ENCODE results near the gene RPUSD1. TPM values are rescaled to one million over a fixed set of nuclear protein-coding genes. Genes with fewer than 3 reads are reported as not detected.
A peak's percentile ranks its signal among the peaks of the same experiment; 100 is the strongest.
"Not testable (repeated sequence)": the region's sequence is repeated elsewhere in the genome, so short reads cannot be mapped to it uniquely, and the experiment has no call there.

Gene RPUSD1
- 10 to 100 TPM in 1 of 2 donors, 1 to 10 TPM in 1; 8.8 to 11.4 TPM for total RNA-seq
- long read RNA-seq, donor 1, transcript RPUSD1-201 (6 exons, 2,050 nt) = major isoform, 5 of 12 reads
- long read RNA-seq, donor 1, partial matches to known transcripts = 1 of 12 reads
- long read RNA-seq, donor 1, other reads (novel, unspliced or antisense) = 6 of 12 reads
- long read RNA-seq, donor 2, transcript RPUSD1-208 (5 exons, 1,835 nt) = minor isoform, 24 of 98 reads
- long read RNA-seq, donor 2, transcript RPUSD1-205 (6 exons, 940 nt) = minor isoform, 5 of 98 reads
- long read RNA-seq, donor 2, transcript RPUSD1-201 (6 exons, 2,050 nt) = major isoform, 45 of 98 reads
- long read RNA-seq, donor 2, partial matches to known transcripts = 7 of 98 reads
- long read RNA-seq, donor 2, other reads (novel, unspliced or antisense) = 10 of 98 reads

GRCh38 chr16:787978-788398 is at the start of gene RPUSD1:
Gene RPUSD1 (minus strand): TSS chr16:788381. CDS start chr16:787737, 644 bp downstream.
- no peak for DNase-seq (ENCODE audit: low spot score)
- intact Hi-C loops (cut with DNase I) = loop anchor here (5.0 kb wide), 1 partner anchor 76 kb away; no protein-coding TSS in a partner anchor

- intact Hi-C loops (cut with DNase I); DNase-seq (ENCODE audit: low spot score): not testable (repeated sequence)
These were observed 48.6 kb upstream of the RPUSD1 start for GRCh38 chr16:836822-837221.

- intact Hi-C loops (cut with DNase I) = no loop called here
- no peak for DNase-seq (ENCODE audit: low spot score)
These were observed 48.0 kb upstream of the RPUSD1 start for GRCh38 chr16:836221-836620.

- DNase-seq (ENCODE audit: low spot score) = no peak
- intact Hi-C loops (cut with DNase I) = no loop called here
These were observed 47.2 kb upstream of the RPUSD1 start for GRCh38 chr16:835373-835772.

- no peak for DNase-seq (ENCODE audit: low spot score)
- intact Hi-C loops (cut with DNase I) = no loop called here
These were observed 45.2 kb upstream of the RPUSD1 start for GRCh38 chr16:833411-833810.

GRCh38 chr16:832652-833336 is 44.6 kb upstream of the RPUSD1 start:
- DNase-seq (ENCODE audit: low spot score) = peak; percentile 78
- intact Hi-C loops (cut with DNase I) = no loop called here

GRCh38 chr16:831571-832413 is 43.6 kb upstream of the RPUSD1 start:
- peak; percentile 81 for DNase-seq (ENCODE audit: low spot score)
- intact Hi-C loops (cut with DNase I) = no loop called here

- intact Hi-C loops (cut with DNase I) = no loop called here
- peak; percentile 80 for DNase-seq (ENCODE audit: low spot score)
These were observed 42.8 kb upstream of the RPUSD1 start for GRCh38 chr16:830871-831570.

- intact Hi-C loops (cut with DNase I) = no loop called here
- peak; percentile 76 for DNase-seq (ENCODE audit: low spot score)
These were observed 42.1 kb upstream of the RPUSD1 start for GRCh38 chr16:830107-830870.

- DNase-seq (ENCODE audit: low spot score) = peak; percentile 78
- intact Hi-C loops (cut with DNase I) = no loop called here
These were observed 40.7 kb upstream of the RPUSD1 start for GRCh38 chr16:828891-829290.

- intact Hi-C loops (cut with DNase I) = no loop called here
- DNase-seq (ENCODE audit: low spot score) = peak; percentile 78
These were observed 39.3 kb upstream of the RPUSD1 start for GRCh38 chr16:827513-827912.

- peak; percentile 83 for DNase-seq (ENCODE audit: low spot score)
- intact Hi-C loops (cut with DNase I) = no loop called here
These were observed 37.3 kb upstream of the RPUSD1 start for GRCh38 chr16:825341-826061.

- intact Hi-C loops (cut with DNase I) = no loop called here
- peak; percentile 77 for DNase-seq (ENCODE audit: low spot score)
These were observed 36.4 kb upstream of the RPUSD1 start for GRCh38 chr16:824601-825000.

GRCh38 chr16:824194-824593 is 36.0 kb upstream of the RPUSD1 start:
- intact Hi-C loops (cut with DNase I) = no loop called here
- DNase-seq (ENCODE audit: low spot score) = no peak

GRCh38 chr16:822909-823297 is 34.7 kb upstream of the RPUSD1 start:
- DNase-seq (ENCODE audit: low spot score) = no peak

GRCh38 chr16:822174-822908 is 34.2 kb upstream of the RPUSD1 start:
- peak; percentile 76 for DNase-seq (ENCODE audit: low spot score)
- intact Hi-C loops (cut with DNase I) = no loop called here

More at GRCh38 chr16:822909-823297, 34.7 kb upstream of the RPUSD1 start:
- intact Hi-C loops (cut with DNase I) = no loop called here

GRCh38 chr16:821751-822150 is 33.6 kb upstream of the RPUSD1 start:
- DNase-seq (ENCODE audit: low spot score) = no peak
- intact Hi-C loops (cut with DNase I) = no loop called here
